ENCODE results near the gene RERG.

The RERG gene

DNA sequence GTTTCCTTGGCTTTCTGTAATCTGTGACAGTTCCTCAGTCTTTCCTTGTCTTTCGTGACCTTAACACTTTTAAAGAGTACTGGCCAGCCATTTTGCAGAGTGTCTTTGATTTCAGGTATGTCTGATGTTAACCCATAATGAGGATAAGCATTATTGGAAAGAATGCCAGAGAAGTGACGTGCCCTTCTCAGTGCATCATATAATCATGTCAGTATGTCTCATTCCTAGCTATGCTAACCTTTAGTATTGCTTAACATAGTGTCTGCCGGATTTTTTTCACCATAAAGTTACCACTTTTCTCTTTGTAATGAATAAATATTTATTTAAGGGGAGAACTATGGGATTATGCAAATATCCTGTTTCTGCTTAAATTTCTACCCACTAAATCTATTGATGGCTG, 28.5 kb downstream of the RERG start:
- DNase-seq (ENCODE audit: low read depth in 1 of 2, low spot score in 1 of 2): no peak

DNA sequence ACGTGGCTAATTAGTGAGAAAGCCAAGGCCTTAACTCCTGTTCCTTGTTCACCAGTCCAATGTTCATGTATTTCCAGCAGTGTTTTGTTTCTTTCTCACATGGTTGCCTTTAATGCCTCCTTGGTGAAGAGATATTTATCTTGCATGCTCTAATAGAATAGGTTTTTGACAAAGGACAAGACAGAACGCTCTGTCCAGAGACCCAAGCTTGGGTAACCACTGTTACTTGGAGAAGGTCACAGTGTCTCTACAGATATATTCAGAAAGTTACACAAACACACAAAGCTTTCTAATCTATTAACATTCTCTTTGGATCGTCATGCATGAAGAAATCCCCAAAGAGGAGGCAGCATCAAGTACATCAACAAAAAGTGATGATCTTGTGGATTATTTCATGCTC, 33.1 kb downstream of the RERG start:
- no peak for DNase-seq (ENCODE audit: low read depth in 1 of 2, low spot score in 1 of 2)

DNA sequence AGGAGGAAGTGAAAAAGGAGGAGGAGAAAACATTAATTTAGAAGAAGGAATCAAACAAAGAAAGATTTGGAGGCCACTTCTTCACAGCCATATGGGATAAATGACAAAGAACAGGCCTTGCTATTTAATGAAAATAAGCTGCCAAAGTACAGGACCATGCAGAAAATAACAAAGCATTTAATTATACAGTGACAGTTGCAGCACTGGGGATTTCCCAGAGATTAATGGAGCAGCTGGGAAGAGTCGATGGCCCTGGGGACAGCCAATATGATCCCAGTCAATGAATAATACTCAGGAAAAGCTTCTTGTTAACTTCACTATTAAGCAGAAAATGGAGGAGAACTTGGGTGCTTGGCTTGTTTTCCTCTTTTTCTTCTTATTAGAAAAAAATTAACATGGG, 34.6 kb downstream of the RERG start:
- no peak for DNase-seq (ENCODE audit: low read depth in 1 of 2, low spot score in 1 of 2)

DNA sequence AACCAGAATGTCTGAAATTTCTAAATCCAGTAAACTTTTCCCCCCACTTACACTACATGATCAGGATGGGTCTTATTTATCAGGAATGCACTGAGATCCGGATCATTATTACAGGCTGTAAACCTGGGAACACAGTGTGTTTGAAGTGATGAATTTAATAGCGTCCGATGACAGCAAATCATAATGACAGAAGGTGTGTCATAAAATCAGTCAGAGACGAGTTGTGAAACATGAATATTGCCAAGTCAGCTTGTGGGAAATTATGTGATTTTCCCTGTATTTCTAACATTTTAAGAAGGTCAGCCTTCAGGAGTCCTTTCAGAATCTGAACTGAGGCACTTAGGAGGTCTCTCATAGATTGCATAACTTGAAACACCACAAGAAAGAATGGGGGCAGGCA, 36.7 kb downstream of the RERG start:
- no peak for DNase-seq (ENCODE audit: low read depth in 1 of 2, low spot score in 1 of 2)

DNA sequence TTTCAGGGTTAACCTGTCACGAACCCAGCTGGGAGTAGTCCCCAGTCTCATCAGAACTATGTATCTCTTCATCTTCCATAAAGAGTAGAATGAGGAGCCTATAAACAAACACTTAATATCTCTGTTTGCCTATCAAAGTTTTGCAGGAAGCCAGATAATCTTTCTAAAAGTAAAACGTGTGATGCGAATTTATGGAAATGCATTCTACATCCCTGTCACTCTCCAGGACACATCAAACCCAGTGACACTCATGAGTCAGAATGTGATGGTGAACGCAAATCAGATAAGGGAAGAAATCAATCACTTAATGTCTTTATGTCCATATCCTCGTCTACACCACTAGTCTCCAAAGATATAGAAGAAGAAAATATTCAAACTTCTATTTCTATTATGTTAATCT, 37.4 kb downstream of the RERG start:
- no peak for DNase-seq (ENCODE audit: low read depth in 1 of 2, low spot score in 1 of 2)

DNA sequence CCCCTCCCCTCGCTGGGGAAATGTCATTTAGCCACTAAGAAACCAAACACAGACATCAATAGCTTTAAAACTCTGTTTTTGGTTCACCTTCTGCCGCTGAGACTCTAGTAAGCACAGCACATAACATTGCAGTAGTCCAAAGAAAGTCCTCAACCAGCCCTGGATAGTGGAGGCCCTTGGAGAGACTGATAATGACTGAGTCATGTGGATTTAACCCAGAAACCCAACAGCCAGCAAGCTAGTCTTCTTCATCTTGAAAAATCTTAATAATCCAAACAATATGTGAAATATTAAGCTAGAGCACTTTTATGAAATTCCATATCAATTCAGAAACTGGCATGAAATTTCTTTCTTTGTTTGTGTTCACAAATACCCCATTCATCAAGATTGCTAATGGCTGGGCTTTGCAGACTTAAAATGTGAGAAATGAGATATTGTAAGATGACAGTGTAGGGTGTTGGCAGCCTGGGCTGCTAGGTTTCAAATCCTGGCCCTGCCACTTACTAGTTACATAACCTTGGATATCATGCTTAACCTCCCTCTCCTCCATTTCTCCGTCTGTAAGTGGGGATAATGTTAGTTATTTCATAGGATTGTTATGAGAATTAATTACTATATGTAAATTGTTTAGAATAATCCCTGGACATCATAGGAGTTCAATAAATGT, 40.1 kb downstream of the RERG start:
- no peak for DNase-seq (ENCODE audit: low read depth in 1 of 2, low spot score in 1 of 2)

DNA sequence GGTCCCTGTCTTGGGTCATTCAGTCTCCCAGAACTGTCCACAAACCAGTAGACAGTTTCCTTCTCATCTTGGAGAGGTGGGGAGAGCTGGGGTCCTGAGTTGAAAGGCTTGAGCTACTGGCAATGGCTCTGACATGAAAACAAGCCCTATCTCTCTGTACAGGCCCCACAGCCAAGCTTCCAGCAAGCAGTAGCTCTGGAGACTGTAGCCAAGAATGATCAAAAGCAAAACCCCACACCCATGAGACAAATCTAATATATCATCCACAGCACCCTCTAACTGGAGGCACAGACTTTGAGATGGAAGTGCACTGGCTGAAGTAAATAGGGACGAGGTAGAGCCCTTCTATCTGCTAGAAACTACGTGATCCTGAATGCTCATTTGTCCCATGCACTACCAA, 40.9 kb downstream of the RERG start:
- DNase-seq (ENCODE audit: low read depth in 1 of 2, low spot score in 1 of 2): no peak

DNA sequence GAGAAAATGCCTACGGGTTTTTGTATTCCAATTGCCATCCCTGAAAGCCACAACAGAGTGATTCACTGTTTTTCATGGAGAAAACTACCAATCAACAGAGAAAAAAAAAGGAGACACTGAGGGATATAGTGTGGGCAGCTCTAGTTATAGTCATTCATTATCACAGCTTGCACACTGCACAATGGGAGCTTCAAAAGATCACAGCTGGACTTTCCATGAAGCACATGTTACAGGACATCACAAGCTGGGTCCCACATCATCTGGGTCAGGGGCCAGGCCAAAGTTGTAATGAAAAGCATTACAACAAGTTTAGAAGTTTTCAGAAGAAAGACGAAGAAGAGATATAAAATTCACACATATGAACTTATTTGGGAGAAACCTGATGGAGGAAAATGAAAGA, 41.5 kb downstream of the RERG start:
- no peak for DNase-seq (ENCODE audit: low read depth in 1 of 2, low spot score in 1 of 2)

DNA sequence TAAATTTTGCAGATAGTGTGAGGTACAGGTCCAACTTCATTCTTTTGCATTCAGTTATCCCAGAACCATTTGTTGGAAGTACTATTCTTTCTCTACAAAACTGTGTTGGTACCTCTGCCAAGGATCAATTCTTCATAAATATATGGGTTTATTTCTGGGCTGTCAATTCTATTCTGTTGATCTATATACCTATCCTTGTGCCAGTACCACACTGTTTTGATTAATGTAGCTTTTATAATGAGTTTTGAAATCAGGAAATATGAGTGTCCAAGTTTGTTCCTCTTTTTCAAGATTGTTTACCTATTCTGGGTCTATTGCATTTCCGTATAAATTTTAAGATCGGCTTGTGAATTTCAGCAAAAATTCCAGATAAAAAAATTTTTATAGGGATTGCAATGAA, 48.1 kb downstream of the RERG start:
- DNase-seq (ENCODE audit: low read depth in 1 of 2, low spot score in 1 of 2): no peak

DNA sequence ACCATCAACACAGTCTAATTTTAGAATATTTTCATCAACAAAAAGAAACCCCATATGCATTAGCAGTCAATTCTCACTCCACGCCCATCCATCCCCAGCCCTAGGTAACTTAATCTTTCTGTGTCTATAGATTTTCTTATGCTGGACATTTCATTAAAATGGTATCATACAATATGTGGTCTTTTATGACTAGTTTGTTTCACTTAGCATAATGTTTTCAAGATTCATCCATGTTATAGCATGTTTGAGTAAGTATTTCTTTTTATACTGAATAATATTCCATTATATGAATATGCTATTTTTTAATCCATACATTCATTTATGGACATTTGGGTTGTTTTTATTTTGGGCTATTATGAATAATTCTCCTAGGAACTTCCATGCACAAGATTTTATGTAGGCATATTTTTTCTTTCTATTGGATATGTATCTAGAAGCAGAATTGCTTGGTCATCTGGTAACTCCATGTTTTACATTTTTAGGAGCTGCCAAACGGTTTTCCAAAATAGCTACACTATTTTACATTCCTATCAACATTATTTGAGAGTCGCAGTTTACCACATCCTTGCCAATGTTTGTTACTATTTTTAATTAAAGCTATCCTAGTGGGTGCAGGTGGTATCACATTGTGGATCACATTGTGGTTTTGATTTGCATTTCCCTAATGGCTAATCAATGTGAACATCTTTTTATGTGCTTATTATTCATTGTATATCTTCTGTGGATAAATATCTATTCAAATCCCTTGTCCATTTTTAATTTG, 49.0 kb downstream of the RERG start:
- DNase-seq (ENCODE audit: low read depth in 1 of 2, low spot score in 1 of 2): no peak

DNA sequence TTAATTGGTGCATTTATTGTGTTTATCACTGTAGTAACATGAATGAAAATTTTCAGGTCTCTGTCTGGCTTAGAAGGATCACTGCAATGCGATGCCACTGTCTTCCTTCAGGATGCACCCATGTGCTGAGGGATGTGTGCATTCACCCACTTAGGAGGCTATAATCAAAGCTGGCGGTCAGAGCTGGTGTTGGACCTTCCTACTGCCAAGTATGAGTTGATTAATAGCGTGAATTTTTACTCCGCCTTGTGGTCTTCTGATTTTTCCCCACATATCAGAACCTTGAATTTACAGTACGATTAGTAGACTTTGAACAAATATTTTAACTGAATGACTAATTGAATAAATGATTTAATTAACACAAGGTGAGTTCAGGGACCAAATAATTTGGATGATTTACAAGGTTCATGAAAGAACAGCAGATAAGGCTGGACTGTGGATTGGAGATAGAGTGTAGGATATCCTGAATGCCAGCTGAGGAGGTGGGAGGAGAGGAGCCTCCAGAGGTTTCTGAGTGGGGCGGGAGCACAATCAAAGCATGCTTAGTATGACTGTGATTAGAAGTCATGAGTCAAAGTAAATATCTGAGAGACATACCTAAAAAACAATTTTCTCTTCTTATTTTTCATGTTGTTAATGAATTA, 50.1 kb downstream of the RERG start:
- DNase-seq (ENCODE audit: low read depth in 1 of 2, low spot score in 1 of 2): no peak

DNA sequence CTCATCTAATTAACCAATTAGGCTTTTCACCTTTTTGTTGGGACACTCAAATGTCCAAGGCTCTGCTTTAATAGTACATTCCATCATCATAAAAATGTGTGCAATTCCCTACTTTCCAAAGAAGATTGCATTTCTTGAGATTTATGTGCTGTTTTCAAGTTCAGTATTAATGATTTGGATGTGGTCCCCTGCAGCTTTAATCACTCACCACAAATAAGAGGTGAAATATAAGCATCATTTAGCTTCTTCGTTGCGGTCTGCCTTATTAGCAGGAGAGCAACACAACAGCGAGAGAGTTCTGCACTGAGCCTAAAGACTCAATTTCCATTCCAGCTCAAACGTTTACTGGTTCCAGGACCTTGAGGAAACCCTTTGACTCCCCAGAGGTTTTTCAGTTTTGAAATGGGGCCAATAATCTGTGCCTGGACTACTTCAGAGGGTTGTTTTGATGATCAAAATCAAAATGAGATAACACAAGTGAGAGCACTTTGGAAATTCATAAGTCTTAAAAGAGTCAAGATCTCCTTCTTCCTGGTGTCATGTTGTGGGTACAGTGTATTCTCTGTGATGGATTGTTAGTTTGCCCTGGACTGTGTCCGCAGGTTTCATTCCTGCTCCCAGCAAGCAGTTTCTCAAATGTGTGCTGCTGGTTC, 53.1 kb downstream of the RERG start:
- DNase-seq (ENCODE audit: low read depth in 1 of 2, low spot score in 1 of 2): no peak

DNA sequence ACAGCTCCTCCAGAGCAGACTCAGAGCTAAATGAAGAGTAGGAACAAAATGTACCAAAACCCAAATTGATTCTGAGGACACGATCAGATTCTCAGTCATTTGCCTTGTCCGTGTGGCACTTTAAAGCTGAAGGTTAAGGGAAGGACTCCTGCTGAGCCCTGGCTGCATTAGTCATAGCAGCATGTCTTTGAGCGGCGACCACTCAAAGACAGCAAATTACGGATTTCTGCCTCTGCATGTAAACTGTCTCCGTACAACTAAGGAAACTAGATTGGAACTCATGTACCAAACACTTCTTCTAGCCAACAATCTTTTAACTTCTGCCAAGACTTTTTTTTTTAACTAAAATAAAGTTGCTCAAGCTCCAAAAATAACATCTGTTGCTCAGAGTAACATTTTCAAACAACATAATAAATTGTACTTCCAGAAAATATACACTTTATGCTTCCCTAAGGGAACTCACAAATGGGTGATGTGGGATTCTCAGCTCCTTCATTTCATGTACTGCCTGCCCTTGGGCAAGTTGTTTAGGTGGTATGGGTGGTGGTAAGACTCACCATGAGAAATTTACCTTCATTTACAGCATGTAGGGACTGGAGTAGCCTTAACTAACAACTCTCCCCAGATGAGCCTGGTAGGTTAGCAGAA, 56.1 kb downstream of the RERG start:
- no peak for DNase-seq (ENCODE audit: low read depth in 1 of 2, low spot score in 1 of 2)

DNA sequence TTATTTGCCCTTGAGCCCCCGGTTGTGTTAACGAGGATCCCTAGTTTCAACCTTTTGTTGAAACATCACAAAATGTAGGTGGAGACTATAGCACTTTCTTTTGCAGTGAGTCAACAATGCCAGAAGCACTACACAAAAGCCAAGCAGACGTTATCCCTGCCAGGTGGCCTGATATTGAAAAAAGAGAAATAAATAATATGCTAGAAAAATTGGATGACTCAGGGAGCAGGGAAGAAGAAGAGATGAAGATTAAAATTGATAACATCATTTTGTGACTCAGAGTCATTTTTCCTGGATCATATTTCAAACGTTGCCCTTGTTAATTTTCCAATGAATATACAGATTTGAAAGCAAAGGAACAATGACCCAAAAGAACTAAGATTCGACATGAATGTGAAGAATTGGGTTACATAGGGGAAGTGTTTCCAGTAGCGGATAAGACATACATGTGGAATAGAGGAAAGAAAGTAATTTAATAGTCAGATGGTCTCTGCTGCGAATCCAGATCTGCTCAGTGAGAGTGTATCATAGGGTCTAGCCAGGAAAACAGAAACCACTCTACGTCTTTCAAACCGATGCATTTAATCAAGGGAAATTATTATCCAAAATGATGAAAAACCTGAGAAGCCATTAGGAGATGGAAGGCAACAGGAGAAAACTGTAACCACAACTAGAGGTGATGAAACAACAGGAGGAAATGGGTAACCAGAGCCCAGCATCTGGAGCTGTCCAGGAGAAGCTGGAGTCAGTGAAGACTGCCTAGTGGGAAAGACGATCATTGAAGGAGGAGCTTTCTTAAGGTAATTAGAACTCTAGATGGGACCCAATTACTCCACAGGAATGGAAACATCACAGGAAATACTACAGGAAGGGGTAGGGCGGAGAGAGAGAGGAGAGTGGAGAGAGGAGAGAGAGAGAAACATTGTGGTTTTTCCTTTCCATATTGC, 57.9 kb downstream of the RERG start:
- no peak for DNase-seq (ENCODE audit: low read depth in 1 of 2, low spot score in 1 of 2)

DNA sequence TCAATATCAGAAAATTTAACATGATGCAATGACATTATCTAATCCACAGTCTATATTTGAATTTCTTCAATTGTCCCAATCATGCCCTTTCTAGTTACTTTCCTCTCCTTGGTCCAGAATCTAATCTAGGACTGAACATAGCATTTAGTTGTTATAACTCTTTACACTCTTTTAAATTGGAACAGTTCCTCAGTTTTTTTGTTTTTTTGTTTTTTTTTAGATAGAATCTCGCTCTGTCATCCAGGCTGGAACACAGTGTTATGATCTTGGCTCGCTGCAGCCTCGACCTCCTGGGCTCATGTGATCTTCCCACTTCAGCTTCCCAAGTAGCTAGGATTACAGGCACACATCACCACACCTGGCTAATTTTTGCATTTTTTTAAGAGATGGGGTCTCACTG, 63.1 kb downstream of the RERG start:
- DNase-seq (ENCODE audit: low read depth in 1 of 2, low spot score in 1 of 2): no peak

DNA sequence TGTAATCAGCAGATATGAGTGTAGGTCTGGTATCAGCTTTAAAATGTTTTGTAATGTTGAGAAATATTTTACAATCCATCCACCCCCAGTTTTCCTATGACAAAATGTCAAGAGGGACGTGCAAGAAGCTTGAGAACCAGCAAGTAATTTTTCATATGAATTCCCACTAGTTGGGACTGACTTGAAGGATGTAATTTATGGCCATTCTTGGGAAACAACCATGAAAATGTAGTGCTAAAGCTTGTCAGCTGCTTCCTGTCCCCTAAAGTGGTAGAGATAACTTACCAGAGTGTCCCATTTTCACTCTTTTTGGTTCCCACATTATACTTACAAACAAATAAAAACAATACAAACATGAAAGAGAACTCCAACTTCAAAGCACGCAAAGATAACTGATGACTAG, 63.9 kb downstream of the RERG start:
- DNase-seq (ENCODE audit: low read depth in 1 of 2, low spot score in 1 of 2): no peak

DNA sequence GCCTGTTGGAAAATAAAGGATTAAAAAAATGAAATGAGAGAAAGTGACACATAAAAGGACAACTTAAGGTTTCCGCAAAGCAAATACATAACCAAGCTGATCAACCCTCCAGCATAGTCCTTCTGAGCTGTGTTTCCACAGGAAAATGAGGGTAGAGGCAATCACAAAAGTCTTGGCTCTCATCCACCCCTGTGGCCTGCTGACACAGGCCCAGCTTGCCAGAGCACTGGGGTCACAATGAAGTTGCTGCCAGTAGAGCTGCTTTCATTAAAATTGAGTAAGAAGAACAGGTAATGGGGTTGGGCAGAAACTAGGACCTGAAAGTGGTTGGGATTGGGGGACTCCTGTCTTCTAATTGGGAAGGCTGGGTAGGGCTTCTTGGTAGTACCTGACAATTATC, 65.9 kb downstream of the RERG start:
- DNase-seq (ENCODE audit: low read depth in 1 of 2, low spot score in 1 of 2): no peak

DNA sequence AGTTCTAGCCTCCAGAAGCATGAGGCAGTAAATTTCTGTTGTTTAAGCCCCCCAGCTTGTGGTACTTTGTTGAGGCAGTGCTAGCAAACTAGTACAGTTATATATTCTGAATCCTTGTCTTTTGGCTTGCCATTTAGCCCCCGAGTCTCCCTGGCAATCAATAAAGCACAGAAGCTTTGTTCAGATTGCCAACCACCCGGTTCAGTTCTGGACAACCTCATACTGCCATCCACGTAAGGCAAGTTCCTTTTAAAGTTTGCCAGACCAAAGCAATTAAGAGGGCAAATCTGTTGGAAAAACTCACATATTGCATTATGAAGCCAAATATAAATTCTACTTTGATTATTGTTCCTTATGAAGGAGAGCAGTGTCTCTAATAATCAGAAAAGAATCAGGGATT, 67.1 kb downstream of the RERG start:
- no peak for DNase-seq (ENCODE audit: low read depth in 1 of 2, low spot score in 1 of 2)

DNA sequence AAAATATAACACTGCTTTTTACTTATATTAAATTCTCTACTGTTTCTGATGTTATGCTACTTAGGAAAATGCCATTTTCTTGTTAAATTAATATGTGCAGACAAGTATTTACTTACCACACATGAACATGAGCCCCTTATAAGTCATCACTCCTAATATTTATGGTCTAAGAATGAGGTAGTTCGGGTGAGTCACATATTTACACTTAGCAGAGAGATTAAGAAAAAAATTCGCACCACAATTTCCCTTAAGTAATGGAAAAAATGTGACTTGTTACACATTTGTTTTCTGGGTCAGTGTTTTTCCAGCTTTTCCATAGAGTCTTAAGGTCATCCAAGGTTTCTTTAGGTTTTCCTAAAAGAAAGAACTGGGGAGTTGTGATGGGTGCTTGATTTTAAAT, 68.3 kb downstream of the RERG start:
- no peak for DNase-seq (ENCODE audit: low read depth in 1 of 2, low spot score in 1 of 2)

DNA sequence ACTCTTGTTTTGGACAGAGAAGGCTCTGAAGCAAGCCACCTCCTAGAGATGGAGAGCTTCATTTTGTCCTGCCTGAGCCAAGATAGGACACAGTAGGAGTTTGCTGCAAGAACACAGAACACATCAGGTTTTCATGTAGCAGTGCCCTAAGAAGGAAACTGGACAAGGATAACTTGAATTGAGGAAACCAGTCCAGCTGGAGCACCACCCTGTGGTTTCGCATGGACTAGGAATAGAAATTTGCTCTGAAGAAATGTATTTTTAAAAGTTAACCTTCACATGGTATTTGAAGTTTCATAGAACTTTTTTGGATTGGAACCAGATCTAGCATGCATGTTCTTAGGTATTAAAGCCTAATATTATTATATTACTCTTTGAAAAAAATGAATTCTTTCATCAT, 68.8 kb downstream of the RERG start:
- DNase-seq (ENCODE audit: low read depth in 1 of 2, low spot score in 1 of 2): no peak
